HL-60 (cell line): ENCODE data around the gene PFKFB1.

Experiments used
- CTCF ChIP-seq: IDR thresholded peaks from one replicate; pipeline ENCODE4 v1.5.1; 2011; ENCODE audit warnings: low read length, control low read depth, inconsistent platforms; ENCODE audit not compliant: insufficient read depth
- POLR2AphosphoS5 ChIP-seq: IDR thresholded peaks from 2 replicates; pipeline ENCODE4 v1.6.1; 2012; ENCODE audit warnings: low read depth

GRCh38 chrX:54926978-54927377 lies 67.0 kb downstream of the PFKFB1 start:
- TF ChIP-seq POLR2AphosphoS5 (no peak), CTCF (no peak)
